Gastroesophageal sphincter (tissue), 3 donors: ENCODE data around the gene COL1A1.

Experiments used
- POLR2A ChIP-seq, 2 donors: fragments of 450-650 bp; IDR thresholded peaks; one replicate each; pipeline ENCODE4 v1.6.1; 2017; ENCODE audit warnings: antibody characterized with exemption in 2 of 2, mild to moderate bottlenecking in 2 of 2, moderate library complexity in 1 of 2
- TF ChIP-seq, protein P1 (sequence below), 4 experiments: fragments of 200-600 bp in 2 of 4; fragments of 450-650 bp in 2 of 4; sonication (generic) in 1 of 4; IDR thresholded peaks; one replicate each; pipeline ENCODE4 v1.5.1; 2017 to 2019; ENCODE audit warnings: antibody characterized with exemption in 4 of 4, mild to moderate bottlenecking in 2 of 4, moderate library complexity in 2 of 4

- no peak for TF ChIP-seq POLR2A (IDR thresholded peaks at IDR 0.05)
- TF ChIP-seq, protein P1, sequence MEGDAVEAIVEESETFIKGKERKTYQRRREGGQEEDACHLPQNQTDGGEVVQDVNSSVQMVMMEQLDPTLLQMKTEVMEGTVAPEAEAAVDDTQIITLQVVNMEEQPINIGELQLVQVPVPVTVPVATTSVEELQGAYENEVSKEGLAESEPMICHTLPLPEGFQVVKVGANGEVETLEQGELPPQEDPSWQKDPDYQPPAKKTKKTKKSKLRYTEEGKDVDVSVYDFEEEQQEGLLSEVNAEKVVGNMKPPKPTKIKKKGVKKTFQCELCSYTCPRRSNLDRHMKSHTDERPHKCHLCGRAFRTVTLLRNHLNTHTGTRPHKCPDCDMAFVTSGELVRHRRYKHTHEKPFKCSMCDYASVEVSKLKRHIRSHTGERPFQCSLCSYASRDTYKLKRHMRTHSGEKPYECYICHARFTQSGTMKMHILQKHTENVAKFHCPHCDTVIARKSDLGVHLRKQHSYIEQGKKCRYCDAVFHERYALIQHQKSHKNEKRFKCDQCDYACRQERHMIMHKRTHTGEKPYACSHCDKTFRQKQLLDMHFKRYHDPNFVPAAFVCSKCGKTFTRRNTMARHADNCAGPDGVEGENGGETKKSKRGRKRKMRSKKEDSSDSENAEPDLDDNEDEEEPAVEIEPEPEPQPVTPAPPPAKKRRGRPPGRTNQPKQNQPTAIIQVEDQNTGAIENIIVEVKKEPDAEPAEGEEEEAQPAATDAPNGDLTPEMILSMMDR (IDR thresholded peaks at IDR 0.05) = no peak
Observed at GRCh38 chr17:50184611-50185398, 16.6 kb downstream of the COL1A1 start.
